Measurements from ENCODE around the gene F2RL2.

DNA sequence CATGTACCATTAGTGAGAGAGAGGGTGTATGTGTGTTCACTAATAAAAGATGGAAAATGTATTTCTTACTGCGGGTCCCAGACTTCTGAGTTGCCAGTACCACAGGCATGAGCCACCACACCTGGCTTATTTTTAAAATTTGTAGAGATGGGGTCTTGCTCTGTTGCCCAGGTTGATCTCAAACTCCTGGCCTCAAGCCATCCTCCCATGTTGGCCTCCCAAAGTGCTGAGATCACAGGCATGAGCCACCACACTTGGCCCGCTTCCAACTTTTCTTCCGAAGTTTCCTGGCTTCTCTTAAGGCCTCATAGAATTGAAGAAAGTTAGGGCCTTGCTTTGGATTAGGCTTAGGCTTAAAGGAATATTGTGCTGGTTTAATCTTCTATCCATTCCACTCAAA, 40.4 kb upstream of the F2RL2 start:
- TF ChIP-seq, protein P1, sequence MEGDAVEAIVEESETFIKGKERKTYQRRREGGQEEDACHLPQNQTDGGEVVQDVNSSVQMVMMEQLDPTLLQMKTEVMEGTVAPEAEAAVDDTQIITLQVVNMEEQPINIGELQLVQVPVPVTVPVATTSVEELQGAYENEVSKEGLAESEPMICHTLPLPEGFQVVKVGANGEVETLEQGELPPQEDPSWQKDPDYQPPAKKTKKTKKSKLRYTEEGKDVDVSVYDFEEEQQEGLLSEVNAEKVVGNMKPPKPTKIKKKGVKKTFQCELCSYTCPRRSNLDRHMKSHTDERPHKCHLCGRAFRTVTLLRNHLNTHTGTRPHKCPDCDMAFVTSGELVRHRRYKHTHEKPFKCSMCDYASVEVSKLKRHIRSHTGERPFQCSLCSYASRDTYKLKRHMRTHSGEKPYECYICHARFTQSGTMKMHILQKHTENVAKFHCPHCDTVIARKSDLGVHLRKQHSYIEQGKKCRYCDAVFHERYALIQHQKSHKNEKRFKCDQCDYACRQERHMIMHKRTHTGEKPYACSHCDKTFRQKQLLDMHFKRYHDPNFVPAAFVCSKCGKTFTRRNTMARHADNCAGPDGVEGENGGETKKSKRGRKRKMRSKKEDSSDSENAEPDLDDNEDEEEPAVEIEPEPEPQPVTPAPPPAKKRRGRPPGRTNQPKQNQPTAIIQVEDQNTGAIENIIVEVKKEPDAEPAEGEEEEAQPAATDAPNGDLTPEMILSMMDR (IDR thresholded peaks at IDR 0.05; ENCODE audit: low read depth, low read length, missing input control): no peak
- no peak for TF ChIP-seq JUND (IDR thresholded peaks at IDR 0.05)

Data from liver (tissue), 3 donors.